Endothelial cell of umbilical vein (primary cell): ENCODE measurements around the gene MAP4K3.

Experiments
- CTCF ChIP-seq, 2 donors: IDR thresholded peaks; 1 replicate in 1 of 2; 2 replicates in 1 of 2; pipeline ENCODE4 v1.5.1; 2011; ENCODE audit warnings: low read length in 2 of 2, mild to moderate bottlenecking in 2 of 2, moderate library complexity in 2 of 2, control low read depth in 1 of 2, inconsistent platforms in 1 of 2, low read depth in 1 of 2; ENCODE audit not compliant: insufficient read depth in 1 of 2; ENCODE audit errors: extremely low read depth in 1 of 2
- EZH2 ChIP-seq: IDR thresholded peaks from 2 replicates; pipeline ENCODE4 v1.6.1; 2012; ENCODE audit warnings: borderline replicate concordance, low read depth, mild to moderate bottlenecking, moderate library complexity, low read length, inconsistent platforms; ENCODE audit not compliant: severe bottlenecking
- FOS ChIP-seq: IDR thresholded peaks from 2 replicates; pipeline ENCODE4 v1.6.1; 2011; ENCODE audit warnings: mild to moderate bottlenecking, low read length, moderate library complexity, borderline replicate concordance; ENCODE audit not compliant: insufficient read depth
- JUN ChIP-seq: IDR thresholded peaks from 2 replicates; pipeline ENCODE4 v1.6.1; 2011; ENCODE audit warnings: borderline replicate concordance, low read depth; ENCODE audit not compliant: insufficient read length, insufficient read depth
- MYC ChIP-seq: IDR thresholded peaks from one replicate; pipeline ENCODE4 v1.6.1; 2011; ENCODE audit warnings: mild to moderate bottlenecking, low read depth, low read length
- POLR2A ChIP-seq: IDR thresholded peaks from 2 replicates; pipeline ENCODE4 v1.6.1; 2012; ENCODE audit warnings: low read depth, mild to moderate bottlenecking, control low read depth, low read length
- POLR2AphosphoS5 ChIP-seq: IDR thresholded peaks from 2 replicates; pipeline ENCODE4 v1.6.1; 2012; ENCODE audit warnings: low read depth, mild to moderate bottlenecking, control low read depth, low read length, moderate library complexity; ENCODE audit not compliant: insufficient read depth

- TF ChIP-seq CTCF (IDR thresholded peaks at IDR 0.05; ENCODE audit: extremely low read depth in 1 of 2, insufficient read depth in 1 of 2, low read depth in 1 of 2, low read length in 2 of 2) (no peak), MYC (no peak), POLR2AphosphoS5 (no peak), POLR2A (no peak), FOS (no peak), JUN (no peak), EZH2 (no peak)
Observed at GRCh38 chr2:39215545-39215944, 221.5 kb downstream of the MAP4K3 start.
